ENCODE results near the gene EPB41L3.

GRCh38 chr18:5397102-5397501 is 146.7 kb downstream of the EPB41L3 start:
- TF ChIP-seq CTCF (IDR thresholded peaks at IDR 0.05), result no peak
- TF ChIP-seq REST (IDR thresholded peaks at IDR 0.05; ENCODE audit: insufficient read depth in 1 of 2, low read depth in 2 of 2, low read length in 1 of 2), result no peak
- no peak for TF ChIP-seq TCF7L2 (IDR thresholded peaks at IDR 0.05; ENCODE audit: low read depth, low read length)
- no peak for TF ChIP-seq SIN3A (IDR thresholded peaks at IDR 0.05; ENCODE audit: borderline replicate concordance, insufficient read depth, low read depth, low read length)
- no peak for TF ChIP-seq POLR2AphosphoS5 (IDR thresholded peaks at IDR 0.05; ENCODE audit: low read depth, low read length)
